ENCODE results near the gene PAX7.

DNA sequence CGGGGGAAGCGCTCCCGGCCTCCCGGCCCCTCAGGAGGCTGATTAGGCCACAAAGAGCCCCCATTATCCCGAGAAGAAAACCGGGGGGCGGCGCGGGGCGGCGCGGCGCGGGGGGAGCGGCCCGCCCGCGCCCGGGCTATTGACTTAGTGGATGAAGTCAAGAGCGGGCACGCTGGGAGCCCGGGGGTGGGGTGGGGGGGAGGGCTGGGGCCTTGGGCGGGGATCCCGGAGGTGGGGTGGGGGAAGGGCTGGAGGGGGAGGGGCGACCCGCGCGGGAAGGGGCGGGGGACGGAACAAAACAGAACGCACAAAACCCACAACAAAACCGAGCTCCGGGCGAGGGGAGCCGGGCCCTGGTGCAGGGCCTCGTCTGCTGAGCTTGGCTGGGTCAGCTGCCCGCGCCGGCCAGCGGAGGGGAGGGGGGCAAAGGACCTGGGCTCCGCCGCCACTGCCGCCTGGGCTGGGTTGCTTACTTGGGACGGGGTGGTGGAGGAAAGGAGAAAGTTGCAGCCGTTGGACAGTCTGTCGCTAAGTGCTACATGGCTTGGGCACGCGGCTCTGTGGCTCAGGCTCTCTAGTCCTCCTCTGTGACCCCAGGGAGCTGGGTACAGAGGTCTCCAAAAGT is 16.3 kb downstream of the PAX7 start:
- TF ChIP-seq, protein P1, sequence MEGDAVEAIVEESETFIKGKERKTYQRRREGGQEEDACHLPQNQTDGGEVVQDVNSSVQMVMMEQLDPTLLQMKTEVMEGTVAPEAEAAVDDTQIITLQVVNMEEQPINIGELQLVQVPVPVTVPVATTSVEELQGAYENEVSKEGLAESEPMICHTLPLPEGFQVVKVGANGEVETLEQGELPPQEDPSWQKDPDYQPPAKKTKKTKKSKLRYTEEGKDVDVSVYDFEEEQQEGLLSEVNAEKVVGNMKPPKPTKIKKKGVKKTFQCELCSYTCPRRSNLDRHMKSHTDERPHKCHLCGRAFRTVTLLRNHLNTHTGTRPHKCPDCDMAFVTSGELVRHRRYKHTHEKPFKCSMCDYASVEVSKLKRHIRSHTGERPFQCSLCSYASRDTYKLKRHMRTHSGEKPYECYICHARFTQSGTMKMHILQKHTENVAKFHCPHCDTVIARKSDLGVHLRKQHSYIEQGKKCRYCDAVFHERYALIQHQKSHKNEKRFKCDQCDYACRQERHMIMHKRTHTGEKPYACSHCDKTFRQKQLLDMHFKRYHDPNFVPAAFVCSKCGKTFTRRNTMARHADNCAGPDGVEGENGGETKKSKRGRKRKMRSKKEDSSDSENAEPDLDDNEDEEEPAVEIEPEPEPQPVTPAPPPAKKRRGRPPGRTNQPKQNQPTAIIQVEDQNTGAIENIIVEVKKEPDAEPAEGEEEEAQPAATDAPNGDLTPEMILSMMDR (conservative IDR thresholded peaks at IDR 0.05 in 1 of 2, IDR thresholded peaks at IDR 0.05 in 1 of 2; ENCODE audit: extremely low read depth in 1 of 2, insufficient read depth in 1 of 2, low read depth in 1 of 2, low read length in 2 of 2), result no peak
- peak; percentile 29 for TF ChIP-seq EZH2 (IDR thresholded peaks at IDR 0.05; ENCODE audit: borderline replicate concordance, low read length)

Data from mammary epithelial cell (primary cell).